IPS DF 19.7 (cell line): Measurements from ENCODE around the gene ZNF382.
A peak's percentile ranks its signal among the peaks of the same experiment; 100 is the strongest.
"Not testable (repeated sequence)": the region's sequence is repeated elsewhere in the genome, so short reads cannot be mapped to it uniquely, and the experiment has no call there.

ENCODE experiments used
- DNase-seq: peaks from one replicate; pipeline ENCODE4 v3.0.0-alpha.2; 2013; ENCODE audit warnings: low read depth, low spot score

ZNF382 gene

DNA sequence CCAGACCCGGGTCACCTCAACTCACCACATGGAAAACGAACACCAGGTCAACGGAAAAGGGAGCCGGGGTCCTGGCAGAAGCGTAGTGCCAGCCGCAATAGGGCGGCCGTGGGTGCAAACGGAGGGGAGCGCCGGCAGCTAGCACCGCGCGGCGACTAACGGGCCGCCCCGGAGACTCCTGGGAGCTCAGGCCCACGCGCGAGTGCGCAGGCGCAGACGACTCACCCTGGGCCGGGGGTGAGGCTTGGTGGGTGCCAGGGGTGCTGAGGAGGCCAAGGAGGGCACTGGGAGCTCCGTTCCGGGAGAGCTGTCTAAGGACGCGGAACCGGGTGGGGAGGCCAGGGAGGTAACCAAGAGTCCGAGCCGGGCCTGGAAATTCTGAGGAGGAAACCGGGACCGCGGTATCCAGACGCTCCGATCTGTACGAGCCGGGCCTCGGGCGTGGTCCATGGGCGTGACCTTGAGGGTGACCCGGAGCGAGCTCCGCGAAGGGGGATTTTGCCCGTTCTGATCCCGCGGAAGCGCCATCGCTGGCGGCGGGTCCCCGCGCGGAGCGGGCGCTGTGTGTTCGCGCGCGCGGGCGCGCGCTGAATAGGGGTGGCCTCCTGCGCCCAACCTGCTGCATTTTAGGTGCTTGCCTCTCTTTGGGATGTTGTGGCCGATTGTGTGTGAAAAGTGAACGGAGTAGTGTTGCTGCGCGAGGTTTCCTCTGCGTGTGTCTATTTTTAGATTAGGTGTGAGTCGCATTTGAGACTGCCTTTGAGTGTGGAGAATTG is at the start of gene ZNF382:
TSS of gene ZNF382 (plus strand) at position 213 of the 776 bp plus-strand sequence. CDS start 4,602 bp downstream, outside the sequence.
- DNase-seq = no peak

- DNase-seq = no peak
Measured at GRCh38 chr19:36564391-36564790, 40.7 kb upstream of the ZNF382 start.

DNA sequence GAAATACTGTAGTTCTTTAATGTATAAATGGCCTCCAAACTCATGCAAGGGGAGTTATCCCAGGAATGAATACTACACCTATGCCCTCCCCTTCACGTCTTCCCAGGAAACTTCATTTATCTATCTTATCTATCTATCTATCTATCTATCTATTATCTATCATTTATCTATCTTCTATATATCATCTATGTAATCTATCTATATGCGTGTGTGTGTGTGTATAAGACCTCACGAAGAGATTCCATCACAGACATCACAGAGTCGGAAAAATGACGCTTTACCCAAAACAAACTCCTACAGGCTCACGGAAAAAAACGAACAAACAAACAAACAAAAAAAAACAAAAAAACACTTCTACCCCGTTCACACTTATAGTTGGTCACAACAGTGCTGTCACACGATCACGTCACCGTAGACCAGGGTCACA is 32.5 kb upstream of the ZNF382 start:
- DNase-seq = no peak

- peak; percentile 92 for DNase-seq
Measured at GRCh38 chr19:36573020-36573894, 31.9 kb upstream of the ZNF382 start, which contains the start of gene ZNF529. Gene ZNF529 (minus strand): TSS chr19:36573292. CDS start chr19:36572346, 946 bp downstream.

- DNase-seq = no peak
Measured at GRCh38 chr19:36573895-36574720, 31.0 kb upstream of the ZNF382 start.

GRCh38 chr19:36574741-36575140 is 30.4 kb upstream of the ZNF382 start:
- DNase-seq = no peak

GRCh38 chr19:36577271-36577996 is 27.7 kb upstream of the ZNF382 start:
- no peak for DNase-seq

GRCh38 chr19:36579255-36579654 is 25.9 kb upstream of the ZNF382 start:
- no peak for DNase-seq

- not testable (repeated sequence) for DNase-seq
Measured at GRCh38 chr19:36602681-36603080, 2.4 kb upstream of the ZNF382 start.

GRCh38 chr19:36604656-36605100 is 435 bp upstream of the ZNF382 start:
- no peak for DNase-seq

DNA sequence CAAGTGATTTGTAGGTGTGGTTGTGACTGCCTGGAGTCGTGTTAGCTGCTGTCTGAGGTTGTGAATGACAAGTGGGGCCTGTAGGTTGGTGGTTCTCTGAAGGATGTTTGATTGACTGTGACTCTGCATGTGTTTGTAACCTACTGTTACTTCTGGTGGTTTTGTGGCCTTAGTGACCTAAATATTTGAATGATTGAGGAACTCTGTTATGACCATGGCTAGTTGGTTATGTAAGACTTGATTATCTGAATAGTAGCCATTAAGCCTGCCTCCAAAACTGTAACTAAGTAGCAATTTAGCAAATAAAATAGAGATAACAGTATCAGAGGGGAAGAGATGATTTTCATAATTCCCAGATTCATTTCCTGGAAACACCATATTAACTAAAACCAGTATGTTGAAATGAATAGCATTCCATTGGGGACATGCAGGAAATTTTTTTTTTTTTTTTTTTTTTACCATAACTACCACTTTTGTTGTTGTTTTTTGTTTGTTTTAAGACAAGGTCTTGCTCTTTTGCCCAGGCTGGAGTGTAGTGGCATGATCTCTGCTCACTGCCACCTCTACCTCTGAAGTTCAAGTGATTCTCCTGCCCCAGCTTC is 865 bp downstream of the ZNF382 start:
- no peak for DNase-seq

- DNase-seq = no peak
Measured at GRCh38 chr19:36627057-36627456, 21.9 kb downstream of the ZNF382 start.

DNA sequence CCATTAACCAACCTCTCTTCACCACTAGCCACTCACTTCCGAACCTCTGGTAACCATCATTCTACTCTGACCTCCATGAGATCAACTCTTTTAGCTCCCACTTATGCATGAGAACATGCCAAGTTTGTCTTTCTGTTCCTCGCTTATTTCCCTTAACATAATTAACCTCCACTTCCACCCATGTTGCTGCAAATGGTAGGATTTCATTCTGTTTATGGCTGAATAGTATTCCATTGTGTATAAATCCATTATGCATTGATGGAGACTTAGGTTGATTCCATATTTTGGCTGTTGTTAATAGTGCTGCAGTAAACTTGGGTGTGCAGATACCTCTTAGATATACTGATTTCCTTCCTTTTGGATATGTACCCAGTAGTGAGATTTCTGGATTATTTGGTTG is 30.2 kb downstream of the ZNF382 start:
- no peak for DNase-seq

- no peak for DNase-seq
Measured at GRCh38 chr19:36638862-36639510, 33.9 kb downstream of the ZNF382 start.

DNA sequence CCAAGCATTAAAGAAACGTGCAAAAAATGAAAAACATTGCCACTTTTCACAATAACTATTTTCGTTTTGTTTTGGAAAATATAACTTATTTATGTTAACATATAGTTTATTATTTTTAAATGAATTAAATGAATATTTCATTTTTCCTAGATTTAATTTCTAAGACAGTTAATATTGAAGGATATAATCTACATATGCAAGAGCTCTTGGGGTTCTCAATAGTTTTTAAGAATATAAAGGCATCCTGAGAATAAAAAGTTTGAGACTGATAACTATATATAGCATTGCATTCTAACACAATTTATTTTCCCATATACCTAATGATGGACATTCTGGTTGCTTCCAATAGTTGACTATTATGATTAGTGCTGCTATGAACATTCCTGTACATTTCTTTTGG is 41.6 kb downstream of the ZNF382 start:
- no peak for DNase-seq

DNA sequence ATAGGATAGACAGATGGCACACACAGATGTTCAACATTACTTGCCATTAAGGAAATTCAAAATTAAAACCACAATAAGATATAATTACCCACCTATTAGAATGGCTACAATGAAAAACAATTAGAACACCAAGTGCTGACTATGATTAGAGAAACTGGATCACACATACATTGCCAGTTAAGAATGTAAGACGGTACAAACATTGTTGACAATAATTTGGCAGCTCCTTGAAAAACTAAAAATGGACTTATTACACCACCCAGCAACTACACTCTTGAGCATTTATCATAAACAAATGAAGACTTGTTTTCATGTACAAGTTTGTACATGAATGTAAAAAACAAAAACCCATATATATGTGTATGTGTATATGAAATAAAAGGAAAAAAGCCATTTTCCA is 47.8 kb downstream of the ZNF382 start:
- no peak for DNase-seq

- DNase-seq = no peak
Measured at GRCh38 chr19:36665832-36666231, 60.7 kb downstream of the ZNF382 start.

DNA sequence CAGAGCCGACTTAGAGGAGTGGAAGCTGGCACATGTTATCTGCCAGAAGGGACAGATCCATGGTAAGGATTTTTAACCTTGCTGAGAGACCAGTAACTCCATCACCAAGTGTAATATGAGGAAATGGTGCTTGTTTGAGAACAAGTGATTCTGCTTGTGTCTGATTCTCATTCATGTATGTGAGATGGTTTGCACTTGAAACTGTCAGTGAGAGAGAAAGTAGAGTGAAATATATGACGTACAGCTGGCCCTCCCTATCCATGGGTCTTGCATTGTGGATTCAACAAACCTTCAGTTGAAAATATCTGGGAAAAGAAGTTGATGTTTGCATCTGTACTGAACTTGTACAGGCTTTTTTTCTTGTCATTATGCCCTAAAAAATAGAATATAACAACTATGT is 63.5 kb downstream of the ZNF382 start:
- DNase-seq = no peak

GRCh38 chr19:36672368-36672767 is 67.3 kb downstream of the ZNF382 start:
- no peak for DNase-seq

- no peak for DNase-seq
Measured at GRCh38 chr19:36674201-36674600, 69.1 kb downstream of the ZNF382 start.
